ENCODE results near the gene GEN1.

GEN1 gene

DNA sequence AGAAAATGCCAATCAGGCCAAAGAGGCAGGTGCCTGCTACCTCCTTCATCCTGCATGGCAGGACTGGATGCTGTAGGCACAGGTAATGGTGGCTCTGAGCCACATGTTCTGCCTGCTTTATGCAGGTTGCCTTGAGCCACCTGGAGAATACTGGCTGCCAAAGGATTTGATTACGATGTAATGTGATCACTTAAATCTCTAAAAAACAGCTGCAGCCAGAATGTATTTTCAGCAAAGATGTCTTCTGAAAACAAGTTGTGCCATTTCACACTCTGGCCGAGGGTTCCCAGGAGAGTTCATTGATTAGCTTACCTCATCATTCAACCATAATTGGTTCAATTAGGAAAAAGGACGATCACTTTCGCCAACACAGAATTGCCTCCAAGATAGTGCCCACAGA, 44.4 kb downstream of the GEN1 start:
- H3K9me3 ChIP-seq (ENCODE audit: control insufficient read depth, insufficient read depth, low read length), result no peaks in the 10 kb centered on the region
- no peak overlapping the region for H3K9ac ChIP-seq (ENCODE audit: low read depth, low read length)
- H3K4me1 ChIP-seq (ENCODE audit: insufficient read depth, low read length), result peaks cover 6% of the 10 kb centered on the region; the same call in 1 of the 2 replicates
- H3K36me3 ChIP-seq (ENCODE audit: insufficient read depth, low read length), result no peaks in the 10 kb centered on the region

DNA sequence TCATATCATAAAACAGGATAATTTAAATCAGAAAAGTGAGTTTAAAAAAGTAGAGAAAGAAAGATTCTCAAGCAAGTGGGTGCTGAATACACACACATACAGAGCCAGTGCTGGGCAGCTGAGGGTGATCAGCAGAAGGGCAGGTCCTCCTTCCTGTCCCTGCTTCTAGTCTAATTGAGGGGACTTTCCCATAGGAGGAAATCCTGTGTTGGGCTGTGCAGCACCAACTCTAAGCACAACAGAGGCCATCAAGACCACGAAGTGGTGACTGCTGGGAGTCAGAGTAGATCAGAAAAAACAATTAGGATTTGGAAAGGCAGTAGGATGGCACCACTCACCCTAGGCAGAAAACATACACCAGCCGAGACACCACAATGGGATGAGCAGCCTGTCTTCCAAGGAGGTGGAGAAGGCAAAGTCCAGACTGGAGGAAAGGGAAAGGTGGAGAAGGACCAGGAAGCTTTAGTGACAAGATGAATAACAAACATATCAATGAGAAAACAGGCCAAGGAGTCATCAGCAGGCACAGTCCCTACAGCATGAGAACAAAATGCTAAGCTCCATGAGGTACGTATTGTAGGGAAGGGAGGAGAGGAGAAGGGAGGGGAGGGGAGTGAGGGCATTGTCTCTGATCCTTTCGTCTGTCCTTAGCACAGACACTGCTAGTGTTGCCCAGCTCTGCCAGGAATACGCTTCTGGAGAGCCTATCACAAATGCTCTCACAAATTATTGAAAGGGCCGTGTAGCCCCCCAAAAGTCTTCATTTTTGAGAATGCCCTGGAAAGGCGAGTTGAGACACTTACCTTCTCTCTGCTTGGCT, 45.6 kb downstream of the GEN1 start:
- Histone ChIP-seq H3K9ac (ENCODE audit: low read depth, low read length) (no peak overlapping the region), H3K4me1 (ENCODE audit: insufficient read depth, low read length) (no peaks in the 10 kb centered on the region)

DNA sequence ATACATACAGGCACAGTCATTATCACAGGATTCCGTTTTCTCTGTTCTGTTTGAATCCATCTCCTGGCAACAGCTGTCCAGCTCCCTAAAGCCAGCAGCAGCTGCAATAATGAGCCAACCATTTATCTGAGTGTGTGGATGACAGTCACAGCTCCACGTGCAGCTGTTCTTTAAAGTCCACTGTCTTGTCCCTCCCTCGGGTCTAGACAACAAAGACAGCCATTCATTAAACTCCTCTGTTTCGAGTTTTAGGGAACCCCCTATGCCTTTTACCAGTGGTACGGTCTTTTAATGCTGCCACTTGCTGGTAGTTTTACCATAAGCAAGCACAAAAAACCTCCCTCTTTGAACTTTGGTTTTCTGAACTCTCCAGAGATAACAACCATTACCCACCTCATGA, 46.3 kb downstream of the GEN1 start:
- Histone ChIP-seq H3K36me3 (ENCODE audit: insufficient read depth, low read length) (no peaks in the 10 kb centered on the region), H3K9me3 (ENCODE audit: control insufficient read depth, insufficient read depth, low read length) (no peaks in the 10 kb centered on the region), H3K9ac (ENCODE audit: low read depth, low read length) (no peak overlapping the region), H3K4me1 (ENCODE audit: insufficient read depth, low read length) (no peaks in the 10 kb centered on the region)

More for the DNA sequence above, 45.6 kb downstream of the GEN1 start:
- Histone ChIP-seq H3K9me3 (ENCODE audit: control insufficient read depth, insufficient read depth, low read length) (no peaks in the 10 kb centered on the region), H3K36me3 (ENCODE audit: insufficient read depth, low read length) (no peaks in the 10 kb centered on the region)

DNA sequence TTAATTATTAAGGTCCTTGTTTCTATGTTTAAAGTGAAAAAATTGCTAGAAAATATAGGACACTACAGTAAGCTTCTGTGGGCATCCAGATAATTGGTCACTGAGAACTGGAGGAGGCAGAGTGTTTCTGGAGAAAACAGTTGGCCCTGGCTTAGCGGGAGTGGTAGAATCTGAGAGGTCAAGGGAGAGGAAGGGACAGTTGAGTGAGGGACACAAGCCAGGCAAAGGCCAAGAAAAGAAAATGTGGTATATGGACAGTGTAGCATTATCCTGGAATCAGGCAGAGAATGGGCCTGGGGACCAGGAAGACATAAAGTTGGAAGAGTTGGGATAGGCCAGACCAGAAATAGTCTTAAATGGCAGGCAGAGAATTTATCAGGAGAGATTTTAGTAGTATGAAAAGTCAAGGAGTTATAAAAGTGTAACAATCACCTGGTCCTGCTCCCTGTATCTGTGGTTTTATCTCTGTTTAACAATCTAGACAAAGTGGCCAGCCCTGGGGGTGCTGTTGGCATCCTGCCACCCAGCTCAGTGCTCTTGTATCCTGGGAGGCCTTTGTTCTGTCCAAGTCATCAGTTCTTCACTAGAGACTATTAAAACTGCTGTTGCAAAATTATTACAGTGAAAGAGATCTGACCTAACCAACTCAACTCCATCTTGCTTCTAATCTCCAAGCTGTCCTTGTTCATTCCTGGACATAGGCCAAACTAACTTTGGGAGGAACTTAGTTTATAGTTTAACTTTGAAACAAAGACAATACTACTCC, 46.9 kb downstream of the GEN1 start:
- Histone ChIP-seq H3K9ac (ENCODE audit: low read depth, low read length) (no peak overlapping the region), H3K4me1 (ENCODE audit: insufficient read depth, low read length) (no peaks in the 10 kb centered on the region), H3K9me3 (ENCODE audit: control insufficient read depth, insufficient read depth, low read length) (no peaks in the 10 kb centered on the region), H3K36me3 (ENCODE audit: insufficient read depth, low read length) (no peaks in the 10 kb centered on the region)

DNA sequence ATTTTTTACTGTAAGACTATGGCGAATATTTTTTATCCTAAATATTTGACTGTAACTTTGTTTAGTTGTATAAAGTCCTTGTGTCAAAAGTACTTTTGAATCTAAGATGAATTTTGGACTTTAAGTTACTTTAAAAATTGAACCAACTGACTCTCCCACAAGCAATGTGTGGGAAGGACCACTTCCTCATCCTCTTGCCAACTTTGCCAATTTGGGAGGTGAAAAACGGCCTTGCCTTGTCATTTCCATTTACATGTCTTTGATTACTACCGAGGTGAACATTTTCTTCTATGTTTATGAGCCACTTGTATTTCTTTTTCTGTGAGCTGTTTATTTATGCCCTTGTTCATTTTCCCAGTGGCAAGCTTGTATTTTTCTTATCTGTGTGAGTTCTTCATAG, 49.6 kb downstream of the GEN1 start:
- Histone ChIP-seq H3K9me3 (ENCODE audit: control insufficient read depth, insufficient read depth, low read length) (no peaks in the 10 kb centered on the region), H3K4me1 (ENCODE audit: insufficient read depth, low read length) (no peaks in the 10 kb centered on the region), H3K9ac (ENCODE audit: low read depth, low read length) (no peak overlapping the region), H3K36me3 (ENCODE audit: insufficient read depth, low read length) (no peaks in the 10 kb centered on the region)

DNA sequence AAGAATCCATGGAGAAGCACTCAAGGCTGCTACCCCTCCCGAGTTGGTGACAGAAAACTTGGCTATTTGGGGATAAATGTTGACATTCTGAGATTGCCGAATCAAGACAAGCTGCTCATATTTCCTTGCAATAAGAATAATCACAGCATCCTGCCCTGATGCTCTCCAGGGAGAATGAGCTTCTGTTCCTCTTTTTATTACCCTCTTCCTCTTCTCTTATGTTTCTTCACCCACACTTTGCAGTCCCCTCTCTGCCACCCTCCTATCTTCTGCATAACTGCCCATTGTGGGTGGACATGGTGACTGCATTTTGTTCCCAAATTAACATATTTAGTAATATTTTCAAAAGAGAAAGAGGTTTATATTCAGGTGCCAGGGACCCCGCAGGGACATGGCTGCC, 50.4 kb downstream of the GEN1 start:
- Histone ChIP-seq H3K9me3 (ENCODE audit: control insufficient read depth, insufficient read depth, low read length) (no peaks in the 10 kb centered on the region), H3K36me3 (ENCODE audit: insufficient read depth, low read length) (no peaks in the 10 kb centered on the region), H3K9ac (ENCODE audit: low read depth, low read length) (no peak overlapping the region), H3K4me1 (ENCODE audit: insufficient read depth, low read length) (no peaks in the 10 kb centered on the region)

DNA sequence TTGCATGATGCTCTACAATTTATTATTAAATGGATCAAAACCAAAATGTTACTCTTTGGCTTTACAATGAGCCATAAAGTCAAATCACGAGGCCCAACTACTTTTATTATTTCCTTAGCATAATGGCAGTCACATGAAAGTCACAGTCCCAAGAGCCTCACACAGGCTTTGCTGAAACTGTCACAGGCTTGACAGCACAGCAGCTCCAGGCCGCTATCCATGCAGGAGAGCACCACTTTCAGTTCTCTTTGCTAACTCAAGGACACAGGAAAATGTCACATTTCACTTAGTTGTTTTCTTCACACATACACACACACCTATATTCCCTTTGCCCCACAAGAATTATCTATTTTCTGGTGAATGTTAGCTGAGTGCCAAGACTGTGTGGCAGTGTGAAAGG, 51.2 kb downstream of the GEN1 start:
- no peaks in the 10 kb centered on the region for H3K36me3 ChIP-seq (ENCODE audit: insufficient read depth, low read length)
- H3K9me3 ChIP-seq (ENCODE audit: control insufficient read depth, insufficient read depth, low read length), result no peaks in the 10 kb centered on the region
- H3K9ac ChIP-seq (ENCODE audit: low read depth, low read length), result no peak overlapping the region
- H3K4me1 ChIP-seq (ENCODE audit: insufficient read depth, low read length), result no peaks in the 10 kb centered on the region

DNA sequence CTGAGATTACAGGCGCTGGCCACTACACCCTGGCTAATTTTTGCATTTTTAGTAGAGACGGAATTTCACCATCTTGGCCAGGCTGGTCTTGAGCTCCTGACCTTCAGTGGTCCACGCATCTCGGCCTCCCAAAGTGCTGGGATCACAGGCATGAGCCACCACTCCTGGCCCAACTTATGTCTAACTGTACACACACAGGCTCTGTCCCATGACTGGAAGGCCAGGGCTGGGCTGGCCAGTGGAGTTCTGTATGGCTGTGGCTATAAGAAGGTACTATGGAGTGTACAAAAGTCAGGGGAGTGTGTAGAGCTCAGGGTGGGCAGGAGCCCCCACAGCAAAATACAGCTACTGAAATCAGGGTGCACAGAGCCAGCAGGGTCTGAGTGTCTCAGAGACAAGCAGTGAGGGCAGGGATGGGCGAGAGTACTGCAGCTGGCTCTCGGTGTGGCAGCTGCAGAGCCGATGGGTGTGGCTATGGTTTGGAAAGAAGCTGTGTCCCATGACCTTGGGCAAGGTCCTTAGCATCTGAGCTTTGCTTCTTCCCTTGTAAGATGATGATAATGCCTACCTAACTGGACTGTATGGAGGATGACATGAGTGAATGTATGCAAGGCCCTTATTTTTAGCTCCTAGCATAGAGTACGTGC, 51.9 kb downstream of the GEN1 start:
- no peaks in the 10 kb centered on the region for H3K36me3 ChIP-seq (ENCODE audit: insufficient read depth, low read length)
- H3K9me3 ChIP-seq (ENCODE audit: control insufficient read depth, insufficient read depth, low read length), result no peaks in the 10 kb centered on the region
- no peak overlapping the region for H3K9ac ChIP-seq (ENCODE audit: low read depth, low read length)
- no peaks in the 10 kb centered on the region for H3K4me1 ChIP-seq (ENCODE audit: insufficient read depth, low read length)

DNA sequence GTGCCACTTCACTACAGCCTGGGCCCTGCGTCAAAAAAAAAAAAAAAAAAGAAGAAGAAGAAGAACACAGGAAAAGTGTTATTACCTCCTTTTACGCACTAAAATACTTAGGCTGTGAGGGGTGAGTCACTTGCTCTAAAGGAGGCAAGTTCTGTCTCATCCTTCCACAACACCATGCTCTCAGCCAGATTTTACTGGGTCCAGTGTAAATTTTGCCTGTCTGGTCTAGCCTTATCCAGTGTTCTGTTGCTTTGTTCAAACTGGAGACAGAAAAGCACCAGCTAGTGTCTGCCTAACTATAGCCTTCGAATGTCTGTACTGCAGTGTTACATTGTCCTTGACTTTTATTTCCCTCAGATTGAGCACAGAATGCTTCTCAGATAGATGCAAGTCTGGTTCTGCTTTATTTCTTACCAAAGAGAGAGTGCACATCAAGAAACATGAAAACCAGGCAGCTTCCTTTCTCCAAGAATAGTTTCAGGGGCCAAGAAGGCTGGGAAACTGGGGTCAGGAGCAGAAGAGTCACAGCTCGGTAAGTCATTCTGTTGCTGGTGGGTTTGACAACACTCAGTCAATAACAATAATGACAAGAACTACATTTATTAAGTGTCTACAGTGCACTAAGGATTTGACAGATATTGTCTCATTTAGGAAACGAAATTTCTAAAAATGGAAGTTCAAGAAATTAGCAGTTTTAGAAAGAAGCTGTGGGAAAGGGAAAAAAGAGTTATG, 59.2 kb downstream of the GEN1 start:
- no peaks in the 10 kb centered on the region for H3K9me3 ChIP-seq (ENCODE audit: control insufficient read depth, insufficient read depth, low read length)
- no peak overlapping the region for H3K9ac ChIP-seq (ENCODE audit: low read depth, low read length)
- peaks cover 19% of the 10 kb centered on the region for H3K4me1 ChIP-seq (ENCODE audit: insufficient read depth, low read length)
- no peaks in the 10 kb centered on the region for H3K36me3 ChIP-seq (ENCODE audit: insufficient read depth, low read length)

DNA sequence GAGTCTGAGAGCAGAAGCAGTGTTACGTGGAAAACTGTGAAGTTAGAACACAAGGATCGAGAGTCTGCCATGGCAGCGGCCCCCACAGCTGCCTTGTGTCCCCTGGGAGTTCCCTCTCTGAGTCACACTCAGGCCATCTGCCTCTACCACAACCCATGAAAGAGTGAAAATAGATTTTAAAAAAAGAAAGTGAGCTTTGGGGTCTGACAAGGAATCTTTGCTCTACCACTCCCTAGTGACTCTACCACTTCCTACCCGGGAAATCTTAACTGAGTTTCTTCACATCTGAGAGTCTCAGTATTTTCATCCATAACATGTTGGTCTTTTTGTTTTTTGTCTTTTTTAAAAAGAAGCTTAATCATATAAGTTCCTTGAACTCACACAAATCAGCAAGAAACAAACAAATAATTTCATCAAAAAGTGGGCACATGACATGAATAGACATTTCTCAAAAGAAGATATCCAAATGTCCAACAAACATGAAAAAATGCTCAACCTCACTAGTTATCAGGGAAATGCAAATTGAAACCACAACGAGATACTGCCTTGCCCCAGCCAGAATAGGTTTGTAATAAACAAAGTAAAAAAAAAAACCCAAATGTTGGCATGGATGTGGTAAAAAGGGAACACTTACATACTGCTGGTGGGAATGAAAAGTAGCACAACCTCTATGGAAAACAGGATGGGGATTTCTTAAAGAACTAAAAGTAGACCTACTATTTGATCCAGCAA, 60.0 kb downstream of the GEN1 start:
- Histone ChIP-seq H3K36me3 (ENCODE audit: insufficient read depth, low read length) (no peaks in the 10 kb centered on the region), H3K9ac (ENCODE audit: low read depth, low read length) (no peak overlapping the region), H3K9me3 (ENCODE audit: control insufficient read depth, insufficient read depth, low read length) (no peaks in the 10 kb centered on the region), H3K4me1 (ENCODE audit: insufficient read depth, low read length) (peaks cover 19% of the 10 kb centered on the region)

DNA sequence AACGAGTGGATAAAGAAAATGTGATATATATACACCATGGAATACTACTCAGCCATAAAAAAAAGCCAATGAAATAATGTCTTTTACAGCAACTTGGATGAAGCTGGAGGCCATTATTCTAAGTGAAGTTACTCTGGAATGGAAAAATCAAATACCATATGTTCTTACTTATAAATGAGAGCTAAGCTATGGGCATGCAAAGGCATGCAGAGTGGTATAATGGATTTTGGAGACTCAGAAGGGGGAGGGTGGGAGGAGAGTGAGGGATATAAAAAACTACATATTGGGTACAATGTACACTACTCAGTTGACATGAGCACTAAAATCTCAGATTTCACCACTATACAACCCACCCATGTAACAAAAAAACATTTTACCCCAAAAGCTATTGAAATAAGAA, 60.7 kb downstream of the GEN1 start:
- Histone ChIP-seq H3K9me3 (ENCODE audit: control insufficient read depth, insufficient read depth, low read length) (no peaks in the 10 kb centered on the region), H3K36me3 (ENCODE audit: insufficient read depth, low read length) (no peaks in the 10 kb centered on the region), H3K4me1 (ENCODE audit: insufficient read depth, low read length) (peaks cover 19% of the 10 kb centered on the region), H3K9ac (ENCODE audit: low read depth, low read length) (no peak overlapping the region)

DNA sequence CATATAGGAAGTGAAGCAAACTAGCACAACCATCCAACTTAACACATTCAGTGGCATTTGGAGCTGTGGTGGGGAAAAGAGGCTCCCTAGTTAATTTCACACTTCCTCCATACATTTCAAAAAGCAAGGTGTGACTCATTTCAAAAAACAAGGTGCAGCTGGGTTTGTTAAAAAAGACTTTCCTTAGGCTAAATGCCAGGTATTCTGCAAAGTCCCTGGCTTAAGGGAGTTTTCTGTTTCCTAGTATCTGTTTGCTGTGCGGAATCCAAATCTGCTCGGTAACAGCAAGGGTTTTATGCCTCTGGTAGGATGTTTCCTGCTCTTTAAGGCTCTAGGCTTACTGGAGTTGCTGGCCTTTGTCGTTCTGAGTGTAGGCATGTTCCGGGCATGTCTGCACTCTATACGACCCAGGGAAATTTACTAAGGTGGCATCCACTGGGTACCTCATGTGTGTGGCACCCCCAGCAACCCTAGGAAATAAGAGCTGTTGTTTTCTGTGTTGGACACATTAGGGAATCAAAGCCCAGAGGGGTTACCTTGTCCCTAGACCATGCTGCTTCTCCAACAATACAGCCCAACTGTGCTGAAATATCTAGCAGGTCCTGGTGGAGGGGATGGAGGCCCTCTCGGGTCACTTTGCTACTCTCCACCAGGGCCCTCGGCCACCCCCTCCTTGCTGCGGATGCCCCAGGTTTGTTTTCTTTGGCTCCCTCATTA, 61.7 kb downstream of the GEN1 start:
- Histone ChIP-seq H3K36me3 (ENCODE audit: insufficient read depth, low read length) (no peaks in the 10 kb centered on the region), H3K9ac (ENCODE audit: low read depth, low read length) (no peak overlapping the region), H3K9me3 (ENCODE audit: control insufficient read depth, insufficient read depth, low read length) (no peaks in the 10 kb centered on the region), H3K4me1 (ENCODE audit: insufficient read depth, low read length) (peaks cover 19% of the 10 kb centered on the region)
